GM12878 (cell line): ENCODE data around the gene LGI1. TPM values are rescaled to one million over a fixed set of nuclear protein-coding genes. Genes with fewer than 3 reads are reported as not detected.

ENCODE experiments used
- ATAC-seq: fragments of 200-7000 bp; cut with Tn5 transposase; 3 replicates; pipeline ENCODE4 v1.9.1; 2020; ENCODE audit warnings: mild to moderate bottlenecking, moderate library complexity
- BruUV-seq: library from RNA; stranded (reverse); fragments of 400-500 nt; replicated peaks from 2 replicates; lab custom pipeline; 2021; lab: Mats Ljungman, UMichigan
- CTCF ChIA-PET: fragments of 300-600 bp; sonication (Branson Sonifier 250); formaldehyde crosslinking; extraction: SDS; loops from one replicate; lab custom pipeline; 2021; ENCODE audit warnings: inconsistent platforms; lab: Yijun Ruan, JAX
- POLR2A ChIA-PET: fragments of 350-600 bp; formaldehyde crosslinking; extraction: SDS; loops from one replicate; lab custom pipeline; 2021; ENCODE audit warnings: inconsistent platforms; lab: Charles Lee
- RAD21 ChIA-PET: fragments of 300-600 bp; sonication (Branson Sonifier 250); formaldehyde crosslinking; loops from one replicate; lab custom pipeline; 2023; ENCODE audit warnings: antibody characterized with exemption; ENCODE audit not compliant: unreplicated experiment; lab: Charles Lee
- SMC1A ChIA-PET: fragments of 300-600 bp; sonication (Branson Sonifier 250); formaldehyde crosslinking; loops from one replicate; lab custom pipeline; 2023; ENCODE audit not compliant: unreplicated experiment, uncharacterized antibody; lab: Charles Lee
- DNase-seq: peaks from one replicate; pipeline ENCODE4 v3.0.0-alpha.2; 2011; ENCODE audit warnings: low read depth, low spot score
- FAIRE-seq: peaks from 3 replicates; lab custom pipeline; 2011; peaks lifted over from hg19 to GRCh38; lab: Jason Lieb, UNC
- H2AFZ ChIP-seq: 2 replicates; pipeline ENCODE4 v1.6.0; 2011; ENCODE audit warnings: low read depth, low read length, control low read depth; ENCODE audit not compliant: control insufficient read depth
- H3K27ac ChIP-seq: 2 replicates; pipeline ENCODE4 v1.5.1; 2011; ENCODE audit warnings: control low read depth; ENCODE audit not compliant: control insufficient read depth, insufficient read depth
- H3K27me3 ChIP-seq, 2 experiments: replicated peaks in 1 of 2; 2 replicates each; pipeline versions ENCODE4 v1.6.0 to v1.6.1; 2011; ENCODE audit warnings: low read length in 1 of 2; ENCODE audit not compliant: control insufficient read depth in 2 of 2, insufficient read depth in 2 of 2
- H3K36me3 ChIP-seq, 2 experiments: 2 replicates each; pipeline ENCODE4 v1.5.1; 2011; ENCODE audit warnings: low read length in 1 of 2; ENCODE audit not compliant: control insufficient read depth in 2 of 2, insufficient read depth in 2 of 2
- H3K4me1 ChIP-seq: 2 replicates; pipeline ENCODE4 v1.6.1; 2011; ENCODE audit warnings: mild to moderate bottlenecking, low read length, moderate library complexity, mixed read lengths; ENCODE audit not compliant: control insufficient read depth, insufficient read depth
- H3K4me2 ChIP-seq: 2 replicates; pipeline ENCODE4 v1.6.0; 2011; ENCODE audit warnings: control low read depth; ENCODE audit not compliant: control insufficient read depth, insufficient read depth
- H3K4me3 ChIP-seq: fragments of 200-600 bp; sonication (generic); 2 replicates; pipeline ENCODE4 v1.5.1; 2016
- H3K79me2 ChIP-seq: 2 replicates; pipeline ENCODE4 v1.6.0; 2011; ENCODE audit warnings: low read length; ENCODE audit not compliant: control insufficient read depth, insufficient read depth
- H3K9ac ChIP-seq: 2 replicates; pipeline ENCODE4 v1.8.0; 2011; ENCODE audit warnings: low read length, control low read depth, mixed read lengths; ENCODE audit not compliant: control insufficient read depth, insufficient read depth
- H3K9me3 ChIP-seq: replicated peaks from 3 replicates; pipeline ENCODE4 v1.5.1; 2011; ENCODE audit warnings: mild to moderate bottlenecking, low read length; ENCODE audit not compliant: control insufficient read depth, insufficient read depth
- H4K20me1 ChIP-seq: 2 replicates; pipeline ENCODE4 v1.6.0; 2011; ENCODE audit not compliant: control insufficient read depth, insufficient read depth
- ASH2L ChIP-seq: fragments of 300-600, 200-600 bp; sonication (generic); IDR thresholded peaks from 2 replicates; pipeline ENCODE4 v1.6.1; 2017; ENCODE audit warnings: low read depth, mild to moderate bottlenecking, borderline replicate concordance
- EED ChIP-seq: sonication (generic); IDR thresholded peaks from 2 replicates; pipeline ENCODE4 v1.6.1; 2016; ENCODE audit warnings: antibody characterized with exemption, low read depth
- SIN3A ChIP-seq: IDR thresholded peaks from 2 replicates; pipeline ENCODE4 v1.6.1; 2012; ENCODE audit warnings: low read depth, low read length, improper control_type of control experiment
- SMAD1 ChIP-seq: fragments of 450-650 bp; IDR thresholded peaks from 2 replicates; pipeline ENCODE4 v1.6.1; 2018; ENCODE audit warnings: mild to moderate bottlenecking, low read depth; ENCODE audit not compliant: partially characterized antibody
- ZNF384 ChIP-seq: IDR thresholded peaks from 2 replicates; pipeline ENCODE4 v1.6.1; 2012; ENCODE audit warnings: low read depth, mild to moderate bottlenecking, low read length, improper control_type of control experiment, borderline replicate concordance
- WGBS: methylation state at CpG from one replicate; pipeline ENCODE4 v1.1.6; 2016; ENCODE audit warnings: low lambda C conversion rate; ENCODE audit not compliant: insufficient replicate concordance, insufficient coverage; ENCODE audit errors: missing lambda C conversion rate; 5-methylcytosine and 5-hydroxymethylcytosine counted together
- in situ Hi-C: fragments of 300-500 bp; cut with MboI; formaldehyde crosslinking; loops from 9 replicates; pipeline ENCODE4 v1.14.3; 2018; ENCODE audit warnings: mixed read lengths
- intact Hi-C: fragments of 100-400 bp; cut with micrococcal nuclease; formaldehyde crosslinking; loops from one replicate; pipeline ENCODE4 v1.14.2; 2022; ENCODE audit not compliant: unreplicated experiment
- polyA plus RNA-seq, 11 experiments: library from polyadenylated mRNA; depleted of rRNA in 4 of 11; unstranded in 6 of 11; stranded (reverse) in 5 of 11; fragments of >200 nt; fragmentation: Nextera tagmentation in 4 of 11; fragmentation: Illumina TruSeq in 1 of 11; extraction: Ambion mirVana in 4 of 11; extraction: Trizol in 1 of 11; gene quantifications; 1 replicate in 1 of 11; 2 replicates in 10 of 11; pipeline versions ENCODE4 v1.2.1 to v1.2.3, GENCODE V29; 2011 to 2016; ENCODE audit warnings: inconsistent platforms in 2 of 11, missing spikeins in 2 of 11, low read depth in 1 of 11
- total RNA-seq, 4 experiments: library from RNA; depleted of rRNA in 3 of 4; stranded (reverse); fragments of >200 nt in 3 of 4; fragmentation: Illumina TruSeq in 1 of 4; extraction: Trizol in 1 of 4; gene quantifications; 2 replicates each; pipeline versions ENCODE4 v1.2.1 to v1.2.3, GENCODE V29; 2013 to 2021
- TF ChIP-seq, protein P1 (sequence below): IDR thresholded peaks from 2 replicates; pipeline ENCODE4 v1.6.1; 2012; ENCODE audit warnings: low read depth, low read length, improper control_type of control experiment
- TF ChIP-seq, protein P2 (sequence below): fragments of 450-650 bp; IDR thresholded peaks from 2 replicates; pipeline ENCODE4 v1.6.1; 2017; ENCODE audit warnings: borderline replicate concordance
- TF ChIP-seq, protein P3 (sequence below): fragments of 450-650 bp; IDR thresholded peaks from 2 replicates; pipeline ENCODE4 v1.6.1; 2014; ENCODE audit warnings: mild to moderate bottlenecking
- TF ChIP-seq, protein P4 (sequence below): fragments of 450-650 bp; IDR thresholded peaks from 2 replicates; pipeline ENCODE4 v1.6.1; 2016; ENCODE audit warnings: mild to moderate bottlenecking

The LGI1 gene
- total and polyA plus RNA-seq, 10 of the 15 experiments (the other 5 are each of a cell fraction or from before 2014, with no cell fraction given) = not detected

DNA sequence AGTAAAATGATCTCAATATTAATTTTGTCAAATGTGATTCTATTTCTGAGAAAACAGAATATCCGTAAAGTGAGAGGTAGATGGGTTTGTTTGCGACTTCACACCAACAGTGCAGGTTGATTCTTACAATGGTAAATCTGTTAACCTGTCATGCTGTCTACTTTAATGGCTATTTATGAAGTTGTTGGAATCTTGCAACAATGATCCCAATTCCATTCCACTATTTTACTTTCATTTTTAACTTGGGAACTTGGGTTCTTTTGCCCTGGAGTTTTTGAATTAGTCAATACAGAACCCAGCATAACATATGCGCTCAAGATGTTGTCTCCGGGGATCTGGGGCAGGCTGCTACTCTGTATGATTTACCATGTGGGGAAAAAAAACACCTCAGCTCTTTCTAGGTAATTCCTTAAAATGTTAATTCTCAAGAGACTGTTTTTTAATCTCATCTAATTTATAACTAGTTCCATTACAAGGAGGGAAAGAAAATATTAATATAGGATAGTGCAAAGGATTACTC is 1.2 kb downstream of the LGI1 start:
- 16% methylated on average over 4 of the region's 4 CpGs for WGBS
- no peaks in the 10 kb centered on the region for H3K36me3 ChIP-seq
- DNase-seq (no peak), ATAC-seq (no peak), FAIRE-seq (no peak)
- BruUV-seq = no TSS peak
- H3K4me3 ChIP-seq = no peak overlapping the region
- no peak overlapping the region for H2AFZ ChIP-seq
- in situ Hi-C loops (no loop called here), intact Hi-C loops (loop anchor here (5.0 kb wide), 1 partner anchor 57 kb away; the partner anchor contains the start of gene FRA10AC1)
- ChIA-PET SMC1A (interaction anchor here (0.7 kb wide), 1 partner anchor 56 kb away, joined by 3 read pairs; the partner anchor contains the start of gene FRA10AC1), CTCF (no interaction called here), POLR2A (interaction anchor here (0.6 kb wide), 1 partner anchor 164 kb away, joined by 3 read pairs; no protein-coding TSS in a partner anchor), RAD21 (no interaction called here)
- no peak overlapping the region for H3K27ac ChIP-seq
- no peaks in the 10 kb centered on the region for H3K79me2 ChIP-seq
- H3K4me1 ChIP-seq = no peaks in the 10 kb centered on the region
- no peaks in the 10 kb centered on the region for H4K20me1 ChIP-seq
- H3K9ac ChIP-seq = no peak overlapping the region
- H3K4me2 ChIP-seq = no peak overlapping the region
- H3K27me3 ChIP-seq = peaks cover 0 to 8% of the 10 kb centered on the region in 2 experiments; a peak in 2 of 4 replicates
- no peaks in the 10 kb centered on the region; the same call in 2 of the 3 replicates for H3K9me3 ChIP-seq
- TF ChIP-seq, protein P1, sequence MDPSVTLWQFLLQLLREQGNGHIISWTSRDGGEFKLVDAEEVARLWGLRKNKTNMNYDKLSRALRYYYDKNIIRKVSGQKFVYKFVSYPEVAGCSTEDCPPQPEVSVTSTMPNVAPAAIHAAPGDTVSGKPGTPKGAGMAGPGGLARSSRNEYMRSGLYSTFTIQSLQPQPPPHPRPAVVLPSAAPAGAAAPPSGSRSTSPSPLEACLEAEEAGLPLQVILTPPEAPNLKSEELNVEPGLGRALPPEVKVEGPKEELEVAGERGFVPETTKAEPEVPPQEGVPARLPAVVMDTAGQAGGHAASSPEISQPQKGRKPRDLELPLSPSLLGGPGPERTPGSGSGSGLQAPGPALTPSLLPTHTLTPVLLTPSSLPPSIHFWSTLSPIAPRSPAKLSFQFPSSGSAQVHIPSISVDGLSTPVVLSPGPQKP = no peak
- TF ChIP-seq SMAD1 = no peak
- TF ChIP-seq, protein P2, sequence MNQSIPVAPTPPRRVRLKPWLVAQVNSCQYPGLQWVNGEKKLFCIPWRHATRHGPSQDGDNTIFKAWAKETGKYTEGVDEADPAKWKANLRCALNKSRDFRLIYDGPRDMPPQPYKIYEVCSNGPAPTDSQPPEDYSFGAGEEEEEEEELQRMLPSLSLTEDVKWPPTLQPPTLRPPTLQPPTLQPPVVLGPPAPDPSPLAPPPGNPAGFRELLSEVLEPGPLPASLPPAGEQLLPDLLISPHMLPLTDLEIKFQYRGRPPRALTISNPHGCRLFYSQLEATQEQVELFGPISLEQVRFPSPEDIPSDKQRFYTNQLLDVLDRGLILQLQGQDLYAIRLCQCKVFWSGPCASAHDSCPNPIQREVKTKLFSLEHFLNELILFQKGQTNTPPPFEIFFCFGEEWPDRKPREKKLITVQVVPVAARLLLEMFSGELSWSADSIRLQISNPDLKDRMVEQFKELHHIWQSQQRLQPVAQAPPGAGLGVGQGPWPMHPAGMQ = no peak
- no peak for TF ChIP-seq EED
- TF ChIP-seq ZNF384 = no peak
- TF ChIP-seq, protein P3, sequence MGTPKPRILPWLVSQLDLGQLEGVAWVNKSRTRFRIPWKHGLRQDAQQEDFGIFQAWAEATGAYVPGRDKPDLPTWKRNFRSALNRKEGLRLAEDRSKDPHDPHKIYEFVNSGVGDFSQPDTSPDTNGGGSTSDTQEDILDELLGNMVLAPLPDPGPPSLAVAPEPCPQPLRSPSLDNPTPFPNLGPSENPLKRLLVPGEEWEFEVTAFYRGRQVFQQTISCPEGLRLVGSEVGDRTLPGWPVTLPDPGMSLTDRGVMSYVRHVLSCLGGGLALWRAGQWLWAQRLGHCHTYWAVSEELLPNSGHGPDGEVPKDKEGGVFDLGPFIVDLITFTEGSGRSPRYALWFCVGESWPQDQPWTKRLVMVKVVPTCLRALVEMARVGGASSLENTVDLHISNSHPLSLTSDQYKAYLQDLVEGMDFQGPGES = no peak
- TF ChIP-seq, protein P4, sequence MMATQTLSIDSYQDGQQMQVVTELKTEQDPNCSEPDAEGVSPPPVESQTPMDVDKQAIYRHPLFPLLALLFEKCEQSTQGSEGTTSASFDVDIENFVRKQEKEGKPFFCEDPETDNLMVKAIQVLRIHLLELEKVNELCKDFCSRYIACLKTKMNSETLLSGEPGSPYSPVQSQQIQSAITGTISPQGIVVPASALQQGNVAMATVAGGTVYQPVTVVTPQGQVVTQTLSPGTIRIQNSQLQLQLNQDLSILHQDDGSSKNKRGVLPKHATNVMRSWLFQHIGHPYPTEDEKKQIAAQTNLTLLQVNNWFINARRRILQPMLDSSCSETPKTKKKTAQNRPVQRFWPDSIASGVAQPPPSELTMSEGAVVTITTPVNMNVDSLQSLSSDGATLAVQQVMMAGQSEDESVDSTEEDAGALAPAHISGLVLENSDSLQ = no peak
- no peak for TF ChIP-seq ASH2L
- no peak for TF ChIP-seq SIN3A
